Measurements from ENCODE around the gene SHROOM4.

GRCh38 chrX:50721764-50722521 lies 92.1 kb downstream of the SHROOM4 start:
- TF ChIP-seq CTCF (IDR thresholded peaks at IDR 0.05) (no peak), POLR2A (IDR thresholded peaks at IDR 0.05) (no peak)
